GM19372 (cell line): ENCODE measurements around the gene SAMD15.
"Not testable (repeated sequence)": the region's sequence is repeated elsewhere in the genome, so short reads cannot be mapped to it uniquely, and the experiment has no call there.

Experiments
- ATAC-seq: cut with Tn5 transposase; IDR thresholded peaks from one replicate; pipeline ENCODE4 v1.9.1; 2021; ENCODE audit warnings: mild to moderate bottlenecking, low read depth, moderate library complexity; ENCODE audit not compliant: unreplicated experiment

The SAMD15 gene

GRCh38 chr14:77376771-77377501 is at the start of gene SAMD15, which contains the start of gene TMED8:
TSS of gene SAMD15 (plus strand) at chr14:77377379. CDS start at chr14:77377419, 40 bp downstream.
TSS of gene TMED8 (minus strand) at chr14:77377094. CDS start at chr14:77377053, 41 bp downstream.
- peak; percentile 84 for ATAC-seq

DNA sequence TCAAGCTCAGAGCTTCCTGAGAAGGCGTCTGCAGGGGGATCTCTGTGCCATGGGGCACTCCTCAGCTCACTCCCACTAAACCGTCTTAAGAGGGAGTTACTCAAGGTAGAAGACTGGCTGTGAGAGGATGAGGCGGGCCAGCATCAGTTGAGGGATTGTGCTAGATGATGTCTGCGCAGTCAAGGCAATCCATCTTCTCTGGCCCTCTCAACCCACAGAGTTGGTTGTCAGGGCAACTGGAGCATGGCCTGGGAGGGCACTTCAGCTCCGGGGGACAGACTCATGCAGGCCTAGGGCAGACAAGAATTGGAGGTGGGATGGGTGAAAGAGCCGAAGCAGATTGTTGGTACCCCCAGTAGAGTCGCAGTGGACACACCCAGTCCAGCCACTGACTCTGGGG is 47.3 kb upstream of the SAMD15 start:
- no peak for ATAC-seq

DNA sequence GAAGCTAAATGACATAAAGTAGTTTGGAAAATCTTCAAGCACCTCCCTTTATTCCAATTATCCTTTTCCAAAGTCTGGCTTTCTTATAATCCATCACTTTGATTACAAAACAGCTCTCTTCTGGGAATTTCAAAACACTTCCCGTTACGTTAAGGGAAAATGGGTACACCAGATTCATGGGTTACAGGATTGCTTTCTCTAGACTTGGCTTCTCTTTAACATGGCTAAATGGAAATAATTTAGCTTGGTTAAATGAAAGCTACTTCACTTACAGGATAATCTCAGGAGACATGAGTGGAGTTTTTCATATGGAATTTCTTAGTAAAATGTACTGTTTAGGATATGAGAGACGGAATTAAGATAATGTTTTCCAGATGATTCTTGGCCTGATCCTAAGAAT is 41.6 kb upstream of the SAMD15 start:
- no peak for ATAC-seq

- not testable (repeated sequence) for ATAC-seq
Observed at GRCh38 chr14:77337255-77337654, 39.9 kb upstream of the SAMD15 start.

DNA sequence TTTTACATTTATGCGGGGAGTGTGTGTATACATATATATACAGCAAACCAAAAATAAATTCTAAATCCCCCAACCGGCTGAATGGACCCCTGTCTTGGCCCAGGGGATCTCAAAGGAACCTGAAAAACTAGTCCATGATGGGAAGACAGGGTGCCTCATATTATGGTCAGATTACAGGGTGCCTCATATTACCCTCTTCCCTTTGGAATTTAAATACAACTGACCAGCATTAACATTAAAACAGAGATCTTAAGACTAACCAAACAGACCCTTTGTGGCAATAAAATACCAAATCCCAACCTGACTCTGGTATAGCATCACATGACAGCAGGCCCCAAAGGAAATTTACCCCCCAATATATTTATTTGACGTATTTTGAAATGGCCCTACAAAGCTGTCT is 39.3 kb upstream of the SAMD15 start:
- no peak for ATAC-seq

GRCh38 chr14:77338302-77338701 is 38.9 kb upstream of the SAMD15 start:
- no peak for ATAC-seq

DNA sequence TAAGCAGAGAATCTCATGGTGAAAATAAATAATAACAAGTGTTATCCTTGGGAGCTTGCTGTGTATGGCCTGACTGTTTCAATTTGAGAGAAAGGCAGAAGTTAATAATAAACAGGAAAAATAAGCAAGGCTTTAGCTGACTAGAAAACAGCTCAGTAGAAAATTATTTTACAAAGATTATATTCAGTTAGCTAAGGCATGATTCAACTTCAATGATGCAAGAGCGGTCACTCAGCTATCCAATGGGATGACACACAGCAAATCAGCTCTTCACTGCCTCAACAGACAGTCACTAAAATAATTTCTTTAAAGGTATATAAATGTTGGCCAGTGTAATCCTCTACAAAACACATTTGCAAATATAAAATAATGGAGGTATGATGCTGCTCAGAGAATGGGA is 37.8 kb upstream of the SAMD15 start:
- no peak for ATAC-seq

DNA sequence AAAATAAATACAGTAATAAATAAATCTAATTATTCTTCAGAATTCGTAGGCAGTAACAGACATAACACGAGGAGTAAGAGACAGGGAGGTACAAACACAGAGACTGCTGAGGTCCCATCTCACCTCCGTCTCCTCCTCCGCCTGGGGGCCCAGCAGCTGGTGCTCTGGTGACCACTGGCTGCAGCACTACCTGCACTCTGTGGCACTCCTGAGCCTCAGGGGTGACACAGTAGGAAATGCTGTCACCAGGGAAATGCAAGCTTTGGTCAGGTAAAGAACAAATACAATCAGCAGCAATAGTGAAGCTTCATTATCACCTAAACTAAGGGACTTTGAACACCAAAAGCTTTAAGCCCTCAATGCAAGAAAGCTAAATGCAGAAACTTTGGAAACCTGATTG is 36.8 kb upstream of the SAMD15 start:
- ATAC-seq: no peak

DNA sequence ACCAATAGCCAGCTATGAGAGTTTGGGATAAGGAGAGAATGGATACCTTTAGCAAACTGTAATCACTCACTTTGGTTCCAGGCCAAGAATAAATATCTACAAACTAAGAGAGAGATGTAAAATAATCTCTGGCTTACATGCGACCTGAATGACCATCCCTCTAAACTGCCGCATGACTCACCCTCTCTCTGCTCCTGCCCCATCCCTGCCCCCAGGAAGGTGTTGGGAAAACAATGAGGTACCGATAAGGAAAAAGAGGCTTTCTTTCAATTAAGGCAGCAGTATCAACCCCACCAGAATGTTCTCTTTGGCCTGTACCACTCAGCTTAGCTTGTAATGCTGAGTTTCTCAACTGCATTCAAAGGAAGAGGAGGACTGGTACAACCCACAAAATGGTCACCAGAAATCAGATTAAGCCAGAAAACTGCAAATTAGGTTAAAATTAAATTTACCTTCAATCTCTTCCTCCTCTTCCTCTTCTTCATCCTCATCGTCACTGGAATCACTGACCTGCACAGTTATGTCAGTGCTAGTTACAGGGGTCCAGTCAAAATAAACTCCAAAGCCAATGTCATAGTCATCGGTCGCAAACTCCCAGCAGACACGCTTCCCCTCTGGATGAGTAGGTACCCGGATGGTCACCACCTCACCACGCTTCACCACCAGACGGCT is 34.3 kb upstream of the SAMD15 start:
- ATAC-seq: no peak

- ATAC-seq: no peak
Observed at GRCh38 chr14:77343662-77344061, 33.5 kb upstream of the SAMD15 start.

- ATAC-seq: no peak
Observed at GRCh38 chr14:77344377-77344996, 32.7 kb upstream of the SAMD15 start.

DNA sequence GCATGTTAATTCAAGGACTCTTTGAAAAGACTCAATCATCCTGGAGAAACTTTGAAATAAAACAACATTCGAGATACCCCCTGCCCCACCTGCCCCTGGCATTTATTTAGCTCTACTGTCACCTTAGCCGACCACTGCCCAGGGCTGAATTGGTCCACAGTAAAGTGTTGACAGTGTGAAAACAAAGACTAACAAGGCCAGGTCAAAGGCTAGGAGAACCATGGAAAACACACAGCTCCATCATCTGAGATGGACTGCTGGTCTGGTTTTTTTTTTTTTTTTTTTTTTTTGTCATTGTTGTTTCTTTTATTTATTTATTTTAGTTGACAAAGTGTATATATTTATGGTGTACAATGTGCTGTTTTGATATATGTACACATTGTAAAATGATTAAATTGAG is 30.7 kb upstream of the SAMD15 start:
- ATAC-seq: no peak

- ATAC-seq: no peak
Observed at GRCh38 chr14:77347751-77348150, 29.4 kb upstream of the SAMD15 start.

- ATAC-seq: no peak
Observed at GRCh38 chr14:77353469-77354141, 23.6 kb upstream of the SAMD15 start.

GRCh38 chr14:77355811-77356210 is 21.4 kb upstream of the SAMD15 start:
- no peak for ATAC-seq

GRCh38 chr14:77356899-77357298 is 20.3 kb upstream of the SAMD15 start:
- ATAC-seq: no peak

- no peak for ATAC-seq
Observed at GRCh38 chr14:77359626-77360025, 17.6 kb upstream of the SAMD15 start.

DNA sequence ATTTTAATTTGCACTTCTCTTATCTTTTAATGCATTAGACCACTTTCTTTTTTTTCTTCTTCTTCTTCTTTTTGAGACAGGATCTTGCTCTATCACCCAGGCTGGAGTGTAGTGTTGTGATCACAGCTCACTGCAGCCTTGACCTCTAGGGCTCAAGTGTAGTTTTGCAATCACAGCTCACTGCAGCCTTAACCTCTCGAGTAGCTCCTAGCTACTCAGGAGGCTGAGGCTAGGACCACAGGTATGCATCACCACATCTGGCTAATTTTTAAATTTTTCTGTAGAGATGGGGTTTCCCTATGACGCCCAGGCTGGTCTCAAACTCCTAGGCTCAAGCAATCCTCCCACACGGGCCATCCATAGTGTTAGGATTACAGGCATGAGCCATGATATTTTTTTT is 13.0 kb upstream of the SAMD15 start:
- ATAC-seq: no peak

DNA sequence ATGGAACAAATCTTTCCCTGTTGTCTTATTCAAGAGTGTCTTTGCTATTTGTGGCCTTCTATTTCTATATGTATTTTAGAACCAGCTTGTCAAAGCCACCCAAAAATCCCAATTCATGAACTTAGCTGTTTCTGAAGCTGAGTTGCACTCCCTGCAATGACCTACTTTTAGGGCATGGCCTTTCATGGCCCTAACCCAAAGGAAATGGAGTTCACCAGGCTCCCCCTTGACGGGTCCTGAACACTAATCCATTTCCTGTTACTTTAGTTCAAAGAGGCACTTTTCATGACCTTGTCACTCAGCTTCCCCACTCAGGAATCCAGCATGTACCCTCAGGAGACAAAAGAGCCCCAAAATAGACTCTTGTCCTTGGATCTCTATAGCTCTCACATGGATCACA is 7.9 kb upstream of the SAMD15 start:
- no peak for ATAC-seq

- peak; percentile 25 for ATAC-seq
Observed at GRCh38 chr14:77372304-77372841, 4.8 kb upstream of the SAMD15 start.
